Stimulated activated CD8-positive, alpha-beta memory T cell treated with anti-CD3 and anti-CD28 coated beads, Interleukin-15, amount 100 ng/mL, for 4 hours (primary cell): ENCODE data around the gene CNPPD1.

Experiments
- DNase-seq, 2 donors: peaks; one replicate each; pipeline ENCODE4 v3.0.0-alpha.2; 2020; ENCODE audit warnings: low read depth in 2 of 2

Gene CNPPD1

DNA sequence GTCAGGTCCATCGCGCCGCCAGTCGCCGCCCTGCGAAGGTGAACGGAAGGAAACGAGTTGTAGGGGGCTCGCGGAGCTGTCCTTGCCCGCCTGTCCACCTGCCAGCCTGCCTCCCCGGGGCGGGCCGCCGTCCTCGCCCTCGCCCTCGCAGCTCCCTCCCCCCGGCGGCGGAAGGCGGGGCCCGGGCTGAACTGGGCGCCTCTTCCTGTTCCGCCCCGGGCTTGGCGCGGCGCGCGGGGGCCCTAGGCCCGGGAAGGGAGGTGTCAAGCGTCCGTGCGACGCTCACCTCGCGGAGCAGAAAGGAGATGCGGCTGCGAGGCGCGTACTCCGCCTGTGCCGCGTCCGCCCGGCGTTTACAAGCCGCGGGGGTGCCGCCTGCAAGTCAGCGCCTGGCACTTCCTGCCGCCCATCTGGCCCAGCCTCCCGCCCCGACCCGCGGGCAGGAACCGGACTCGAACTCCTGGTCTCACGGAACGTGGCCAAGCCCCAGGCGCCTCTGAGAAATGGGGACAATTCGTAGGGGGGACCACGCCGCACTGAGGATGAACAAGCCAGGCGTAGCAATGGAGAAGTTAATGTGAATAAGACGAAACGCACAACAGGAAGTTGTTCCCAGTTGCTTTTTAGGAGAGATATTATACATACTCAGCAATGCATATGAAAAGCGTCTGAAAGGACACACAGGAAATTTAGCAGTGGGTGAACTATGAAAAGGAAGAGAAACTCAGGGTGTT, at the start of gene CNPPD1:
TSS of gene CNPPD1 (minus strand) at position 108 of the 734 bp plus-strand sequence. CDS start at position 11, 97 bp downstream.
- peak; percentile 70 to 77 for DNase-seq

DNA sequence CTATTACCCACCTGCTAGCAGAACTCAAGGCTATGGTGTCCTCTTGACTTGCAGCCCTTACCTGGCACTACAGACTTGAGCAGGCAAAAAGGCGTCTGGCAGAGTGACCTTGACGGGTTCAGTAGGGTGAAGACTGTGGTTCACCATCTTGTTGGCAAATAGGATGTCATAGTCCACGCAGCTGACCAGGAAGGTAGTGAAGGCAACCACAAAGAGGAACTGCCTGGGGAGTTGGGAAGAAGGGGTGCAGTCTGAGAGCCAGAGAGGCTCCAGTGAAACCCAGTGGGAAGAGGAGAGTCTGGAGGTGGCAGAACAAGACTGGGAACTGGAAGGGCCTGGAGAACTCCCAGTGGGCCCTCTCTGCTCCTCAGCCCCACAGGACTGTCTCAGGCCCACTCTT, 48.6 kb upstream of the CNPPD1 start:
- no peak for DNase-seq

DNA sequence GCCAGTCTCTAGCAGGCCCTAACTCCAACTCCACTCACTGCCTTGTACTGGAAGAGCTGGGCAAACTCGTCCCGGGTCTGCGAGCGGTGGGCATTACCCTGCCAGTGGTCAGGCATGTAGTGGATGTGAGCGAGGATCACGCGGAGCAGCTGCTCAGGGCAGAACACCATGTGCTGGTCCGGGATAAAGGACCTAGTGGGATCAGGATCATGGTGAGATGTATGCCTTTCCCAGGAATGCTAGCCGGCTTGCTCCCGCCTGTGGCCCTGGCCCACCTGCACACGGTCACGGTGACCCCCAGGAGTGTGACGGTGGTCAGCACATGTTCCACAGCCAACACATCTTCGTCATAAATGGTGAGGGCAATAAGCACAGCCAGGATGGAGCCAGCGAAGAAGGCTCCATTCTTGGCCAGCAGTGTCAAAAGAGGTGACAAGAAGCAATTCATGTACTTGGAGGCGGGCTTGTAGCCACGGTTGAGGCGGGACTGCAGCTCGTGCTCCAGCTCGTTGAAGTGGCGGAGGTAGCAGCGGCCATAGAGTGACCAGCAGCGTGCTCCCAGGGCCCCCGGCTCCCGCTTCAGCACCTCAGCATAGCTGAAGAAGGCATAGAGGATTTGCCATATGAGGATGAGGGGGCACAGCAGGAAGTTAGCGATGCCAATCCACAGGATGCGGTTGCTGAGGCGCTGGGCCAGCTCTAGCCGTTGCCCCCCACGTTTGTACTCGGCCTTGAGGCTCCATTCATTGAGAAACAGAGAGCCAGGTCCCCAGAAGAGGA, 47.3 kb upstream of the CNPPD1 start:
- DNase-seq = no peak

DNA sequence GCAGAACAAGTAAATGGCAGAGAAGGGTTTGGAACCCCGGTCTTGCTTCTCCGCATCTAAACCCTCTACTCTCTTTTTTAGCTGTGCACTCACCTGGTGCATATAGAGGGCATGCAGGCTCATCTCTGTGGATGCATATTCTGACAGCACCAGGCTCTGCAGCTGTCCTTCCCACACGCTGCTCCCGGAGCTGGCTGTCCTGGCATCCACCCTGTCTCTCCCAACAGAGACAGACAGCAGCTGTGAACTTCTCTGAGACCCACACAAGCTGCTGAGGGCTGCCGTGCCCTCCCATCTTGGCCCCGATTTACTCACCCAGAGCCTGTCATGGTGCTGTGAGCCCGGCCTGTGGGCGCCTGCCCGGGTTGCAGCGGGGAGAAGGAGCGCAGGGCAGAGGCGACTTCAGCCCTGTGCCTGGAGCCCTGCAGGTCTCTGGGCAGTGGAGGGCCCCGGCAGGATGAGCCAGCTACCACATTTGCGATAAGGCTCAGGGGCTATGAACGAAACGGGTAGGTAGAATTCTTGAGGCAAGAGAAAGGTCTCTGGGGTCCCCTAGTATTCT, 45.3 kb upstream of the CNPPD1 start:
- DNase-seq = no peak

DNA sequence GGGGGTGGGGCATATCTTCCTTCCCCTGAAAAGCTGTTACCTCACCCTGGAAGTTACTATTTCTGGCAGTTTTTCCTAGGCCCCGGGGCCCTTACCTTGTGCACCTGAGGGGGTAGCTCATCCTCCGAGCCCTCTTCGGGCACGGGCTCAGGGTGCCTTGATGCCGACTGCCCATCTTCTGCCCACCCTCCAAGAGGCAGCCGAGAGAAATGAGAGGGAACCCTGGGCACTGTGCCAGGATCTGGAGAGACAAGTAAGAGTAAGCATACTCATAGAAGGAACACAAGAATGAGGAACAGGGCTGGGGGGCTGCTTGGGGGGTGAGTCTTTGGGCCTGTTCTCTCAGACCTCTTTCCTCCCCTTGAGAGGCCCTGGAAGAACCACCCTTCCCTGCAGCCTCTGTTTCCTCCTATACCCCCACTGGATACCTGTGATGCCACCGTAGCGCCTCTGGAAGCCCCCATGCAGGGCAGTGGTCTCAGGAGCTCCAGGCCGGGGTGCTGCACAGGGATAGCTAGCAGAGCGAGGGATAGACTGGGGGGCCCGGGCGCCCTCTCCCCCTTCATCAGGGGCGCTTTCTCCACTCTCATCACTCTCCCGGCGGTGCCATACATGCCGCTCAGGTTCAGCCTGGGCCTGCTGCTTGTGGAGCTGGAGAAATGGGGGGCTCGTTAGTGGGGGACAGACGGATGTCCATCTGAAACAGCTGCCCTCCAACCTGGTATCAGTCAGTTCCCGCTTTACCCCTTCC, 44.1 kb upstream of the CNPPD1 start:
- DNase-seq = no peak

DNA sequence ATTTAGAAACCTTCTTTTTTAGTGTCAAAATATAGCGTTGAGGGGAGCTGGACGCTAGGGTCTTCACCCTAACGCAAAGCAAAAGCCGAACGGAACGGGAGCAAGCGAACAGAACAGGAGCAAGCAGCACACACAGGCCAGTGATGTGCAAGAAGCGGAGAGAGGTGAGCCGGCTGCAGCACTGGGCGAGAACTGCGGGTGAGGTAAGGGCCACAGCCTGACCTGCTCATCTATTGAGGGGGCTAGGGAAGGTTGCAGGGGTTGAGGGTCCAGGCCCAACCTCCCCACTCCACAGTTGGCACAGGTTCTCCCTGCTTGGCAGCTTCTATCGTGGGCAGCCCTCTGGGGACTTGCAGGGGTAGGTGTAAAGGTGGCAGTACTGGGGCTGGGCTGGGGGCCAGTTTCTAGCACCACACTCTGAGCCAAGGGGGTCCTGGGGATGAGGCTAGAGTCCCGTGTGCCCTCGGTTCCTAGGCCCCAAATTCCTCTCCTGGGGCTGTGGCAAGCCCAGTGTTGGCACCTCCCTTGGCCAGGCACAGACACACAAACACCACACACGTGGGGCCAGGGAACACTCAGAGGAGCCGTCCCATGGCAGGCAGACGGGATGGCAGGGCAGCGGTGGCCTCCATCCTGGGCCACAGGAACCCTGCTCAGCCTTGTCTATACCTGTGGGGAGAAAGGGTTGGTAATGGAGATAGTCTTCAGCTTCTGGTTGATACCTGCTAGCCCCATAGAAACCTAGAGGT, 43.2 kb upstream of the CNPPD1 start:
- DNase-seq = no peak

DNA sequence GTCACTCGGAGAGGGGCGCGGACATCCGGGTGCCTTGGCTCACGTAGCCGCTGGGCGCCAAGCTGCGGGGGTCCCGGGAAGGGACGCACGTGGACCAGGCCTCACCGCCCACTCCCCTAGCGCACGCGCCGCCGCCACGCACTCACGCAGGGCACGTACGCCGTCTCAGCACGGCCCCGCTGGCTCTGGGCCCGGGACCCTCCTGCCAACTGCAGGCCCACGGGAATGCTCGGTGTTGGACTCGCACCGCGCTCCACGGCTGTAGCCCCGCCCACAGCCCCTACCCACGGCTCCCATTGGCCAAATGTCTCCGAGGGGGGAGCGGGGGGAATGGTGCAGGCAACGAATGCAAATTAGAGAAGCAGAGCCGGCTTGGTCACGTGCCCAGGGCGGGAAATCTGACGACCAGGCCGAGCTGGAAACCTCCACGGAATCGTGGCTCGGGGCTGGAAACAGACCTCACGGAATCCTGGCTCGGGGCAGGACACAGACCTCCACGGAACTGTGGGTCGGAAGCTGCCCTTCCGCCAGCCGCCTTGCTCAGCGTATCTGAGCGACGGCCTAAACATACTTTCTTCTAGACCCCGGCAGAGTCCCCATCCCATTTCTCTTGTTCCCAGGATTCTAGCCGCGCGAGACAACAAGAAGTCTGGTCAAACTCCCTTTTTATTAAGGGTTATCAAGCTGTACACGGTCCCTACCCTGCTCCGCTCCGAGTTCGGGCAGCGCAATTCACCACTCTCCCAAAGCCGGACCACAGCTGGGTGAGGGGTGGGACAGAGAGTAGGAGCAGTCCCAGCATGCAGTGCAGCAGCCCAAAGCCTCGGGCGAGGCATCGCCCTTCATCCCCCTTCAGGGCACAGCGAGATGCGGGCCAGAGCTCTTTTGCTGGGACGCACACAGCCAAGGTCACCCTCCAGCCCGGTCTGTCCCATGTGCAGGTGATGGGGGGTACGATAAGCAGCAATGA, 42.3 kb upstream of the CNPPD1 start, which contains the start of gene ABCB6:
TSS of gene ABCB6 (minus strand) at position 227 of the 970 bp plus-strand sequence. CDS start 285 bp downstream, outside the sequence.
- DNase-seq = peak; percentile 73 to 82

DNA sequence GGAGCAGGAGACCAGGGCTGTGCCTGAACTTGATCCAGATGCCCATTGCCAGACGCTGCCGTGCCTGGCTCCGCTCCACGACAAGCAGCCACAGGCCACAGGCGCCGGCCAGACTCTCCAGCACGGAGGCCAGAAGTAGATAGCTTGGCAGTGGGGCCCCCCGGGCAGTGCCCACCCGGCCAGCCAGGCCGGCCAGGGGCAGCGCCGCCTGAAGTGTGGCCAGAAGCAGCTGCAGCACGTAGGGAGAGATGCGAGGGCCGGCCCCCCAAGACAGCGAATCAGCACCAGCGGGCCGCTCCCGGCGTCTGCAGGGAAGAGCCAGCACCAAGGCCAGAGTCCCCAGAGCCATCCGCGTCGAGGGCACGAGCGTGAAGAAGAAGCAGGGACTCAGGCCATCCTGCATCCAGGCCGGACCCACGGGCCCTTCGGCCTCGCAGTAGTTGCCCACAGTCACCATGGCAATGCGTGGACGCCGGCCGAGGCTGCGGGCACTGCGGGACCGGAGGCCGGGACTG, 41.5 kb upstream of the CNPPD1 start:
- no peak for DNase-seq

DNA sequence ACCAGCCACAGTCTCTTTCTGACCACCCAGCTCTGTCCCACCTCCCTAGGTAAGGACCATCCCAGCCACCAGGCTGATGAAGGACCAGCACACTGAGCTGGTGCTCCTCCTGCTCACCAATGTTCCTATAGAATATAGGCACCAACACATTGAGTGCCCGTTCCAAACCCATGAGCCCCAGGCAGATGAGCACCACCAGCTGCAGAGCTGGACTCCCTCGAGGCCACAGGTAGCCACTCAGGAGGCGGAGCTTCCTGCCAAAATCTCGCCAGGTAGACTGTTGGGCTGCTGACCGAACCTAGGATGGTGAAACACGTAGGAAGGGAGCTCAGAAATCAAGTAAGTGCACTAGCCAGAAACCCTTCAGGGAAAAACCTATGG, 39.8 kb upstream of the CNPPD1 start:
- no peak for DNase-seq

DNA sequence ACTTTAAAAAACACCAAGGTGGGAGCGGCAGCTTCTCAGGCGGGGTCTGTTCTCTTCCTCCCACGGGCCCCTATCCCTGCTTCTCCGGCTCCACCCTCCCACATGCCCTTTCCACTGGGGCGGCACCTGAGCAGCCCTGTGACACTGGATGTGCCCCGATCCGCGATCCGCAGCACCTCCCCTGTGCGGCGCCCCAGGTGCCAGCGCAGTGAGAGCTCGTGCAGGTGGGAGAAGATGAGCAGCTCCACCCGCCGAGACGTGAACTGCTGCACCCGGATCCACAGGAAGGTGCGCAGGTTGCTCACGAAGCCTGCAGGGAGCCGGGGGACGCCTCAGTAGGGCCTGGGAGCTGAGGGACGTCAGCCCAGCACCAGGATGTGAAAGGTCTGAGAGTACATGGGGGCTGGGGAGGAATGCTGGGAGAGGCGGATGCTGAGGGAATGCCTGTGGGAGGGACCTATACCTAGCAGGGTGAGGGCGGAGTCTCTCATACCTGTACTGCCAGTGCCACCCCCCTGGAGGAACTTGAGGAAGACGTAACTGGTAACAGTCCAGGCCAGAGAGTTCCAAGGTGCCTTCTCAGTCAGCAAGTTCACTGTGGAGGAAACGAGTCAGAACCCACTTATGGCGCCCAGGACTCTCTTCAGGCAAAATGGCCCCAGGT, 39.3 kb upstream of the CNPPD1 start:
- no peak for DNase-seq

DNA sequence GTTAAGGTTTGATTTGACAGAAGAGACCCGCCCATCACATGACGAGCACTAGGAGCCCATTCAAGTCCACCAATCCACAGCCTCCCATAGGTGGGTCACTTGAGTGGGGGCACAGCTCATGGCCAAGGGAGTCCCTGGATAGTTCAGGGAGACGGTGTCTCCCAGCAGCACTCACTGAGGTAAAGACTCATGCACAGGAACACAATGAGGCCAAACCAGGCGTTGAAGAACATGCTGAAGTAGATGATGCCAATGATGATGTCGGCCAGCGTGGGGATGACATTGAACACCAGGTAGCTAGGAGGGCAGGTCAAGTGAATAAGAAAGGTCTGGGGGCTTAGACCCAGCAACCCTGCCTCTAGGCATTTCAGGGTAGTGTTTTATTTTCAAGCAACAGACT, 38.1 kb upstream of the CNPPD1 start:
- DNase-seq = no peak

DNA sequence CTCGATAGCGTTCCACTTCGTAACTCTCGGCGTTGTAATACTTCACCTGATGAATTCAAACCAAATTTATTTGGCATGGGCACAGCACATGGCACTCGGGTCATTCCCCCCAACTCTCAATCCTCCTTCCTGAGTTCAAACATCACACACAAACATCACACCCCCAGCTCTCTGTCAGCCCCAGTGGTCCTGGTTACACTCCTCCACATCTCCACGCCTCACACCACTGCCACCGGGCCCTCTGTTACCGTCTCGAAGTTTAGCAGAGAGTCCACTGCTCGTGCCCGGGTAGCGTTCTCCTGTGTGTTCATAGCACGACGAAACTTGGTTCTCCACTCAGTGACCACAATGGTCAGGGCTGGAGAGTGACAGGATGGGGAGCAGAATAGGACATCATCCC, 37.4 kb upstream of the CNPPD1 start:
- DNase-seq = no peak

DNA sequence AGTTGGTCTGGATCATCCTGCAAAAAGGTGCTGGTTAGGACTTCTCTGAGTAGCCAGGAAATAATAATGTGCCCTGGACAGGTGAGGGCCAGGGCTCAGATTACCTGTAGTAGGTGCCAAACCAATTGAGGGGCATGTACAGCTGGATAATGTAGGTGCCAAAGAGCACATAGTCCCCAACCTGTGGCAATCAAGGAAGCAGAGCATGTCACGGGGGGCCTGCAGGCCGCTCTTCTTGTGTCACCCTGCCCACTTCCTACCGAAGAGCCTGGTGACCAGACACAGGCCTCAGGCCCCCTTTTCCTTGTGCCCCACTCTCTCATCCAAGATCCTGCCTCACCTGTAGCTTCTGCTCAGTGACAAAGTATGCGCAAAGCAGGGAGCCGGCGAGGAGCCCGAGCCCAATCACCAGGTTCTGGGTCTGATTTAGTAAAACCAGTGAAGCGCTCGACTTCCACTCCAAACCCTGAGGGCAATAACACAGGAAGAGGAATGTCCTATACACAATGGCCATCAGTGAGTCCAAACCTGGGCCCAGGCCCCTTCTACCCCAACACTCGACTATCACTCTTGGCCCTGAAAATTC, 36.9 kb upstream of the CNPPD1 start:
- no peak for DNase-seq

DNA sequence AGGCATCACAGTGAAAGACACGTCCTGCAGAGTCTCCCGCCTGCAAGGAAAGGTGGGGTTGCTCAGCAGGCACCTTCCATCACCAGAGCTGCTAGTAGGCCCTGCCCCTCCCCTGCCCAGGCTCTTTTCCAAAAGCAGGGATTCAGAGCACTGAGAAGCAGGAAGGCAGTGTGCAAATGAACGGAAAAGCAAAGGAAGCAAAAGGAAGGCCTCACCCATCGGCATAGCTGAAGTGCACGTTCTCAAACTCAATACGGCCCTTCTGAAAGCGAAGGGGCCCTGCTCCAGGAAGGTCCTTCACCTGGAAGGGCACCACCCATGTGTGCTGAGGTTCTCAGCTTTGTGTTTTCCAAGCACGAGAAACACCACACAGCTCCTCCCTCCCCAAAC, 36.3 kb upstream of the CNPPD1 start:
- DNase-seq = no peak

DNA sequence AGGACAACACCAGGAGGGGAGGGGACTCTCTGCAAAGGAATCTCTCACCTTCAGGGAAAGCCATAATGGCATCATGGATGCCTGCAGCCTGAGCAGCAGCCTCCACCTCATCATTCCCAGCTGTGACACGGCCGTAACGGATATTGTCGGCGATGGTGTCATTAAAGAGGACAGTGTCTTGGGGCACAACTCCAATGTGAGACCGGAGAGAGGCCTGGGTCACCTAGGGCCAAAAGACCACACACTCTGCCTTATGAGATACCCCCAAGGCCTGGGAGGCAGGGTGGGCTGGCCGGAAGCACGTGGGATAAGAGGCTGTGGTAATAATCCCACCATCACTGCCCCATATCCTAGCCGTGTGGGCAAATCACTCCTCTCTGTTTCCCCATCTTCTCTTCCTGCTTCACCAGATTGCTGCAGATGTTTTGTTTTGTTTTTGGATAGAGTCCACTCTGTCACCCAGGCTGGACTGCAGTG, 34.2 kb upstream of the CNPPD1 start:
- no peak for DNase-seq

DNA sequence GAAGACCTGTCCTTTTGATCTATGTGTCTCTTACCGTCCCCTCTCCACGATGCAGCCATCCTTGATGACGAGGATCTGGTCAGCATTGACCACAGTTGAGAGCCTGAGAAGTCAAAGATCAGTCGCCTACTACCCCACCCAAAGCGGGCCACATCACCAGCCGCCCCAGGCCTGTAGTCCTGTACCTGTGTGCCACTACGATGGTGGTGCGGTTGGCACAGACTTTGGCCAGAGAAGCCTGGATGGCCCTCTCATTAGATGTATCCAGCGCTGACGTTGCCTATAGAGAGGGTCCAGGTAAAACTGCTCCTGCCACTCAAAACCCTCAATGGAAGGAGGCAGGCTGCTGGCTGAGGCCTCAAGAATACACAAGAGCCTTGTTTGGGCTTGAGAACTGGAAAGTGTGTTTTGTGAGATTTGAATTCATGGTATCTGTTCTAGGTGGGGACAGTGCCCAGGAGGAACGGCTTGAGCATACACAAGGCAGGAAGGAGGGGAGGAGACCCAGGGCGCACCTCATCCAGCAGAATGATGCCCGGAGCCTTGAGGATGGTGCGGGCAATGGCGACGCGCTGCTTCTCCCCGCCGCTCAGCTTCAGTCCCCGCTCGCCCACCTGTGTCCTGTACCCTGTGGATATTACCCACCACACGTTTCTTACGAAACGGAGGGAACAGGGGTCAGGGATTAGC, 33.6 kb upstream of the CNPPD1 start:
- DNase-seq = no peak

DNA sequence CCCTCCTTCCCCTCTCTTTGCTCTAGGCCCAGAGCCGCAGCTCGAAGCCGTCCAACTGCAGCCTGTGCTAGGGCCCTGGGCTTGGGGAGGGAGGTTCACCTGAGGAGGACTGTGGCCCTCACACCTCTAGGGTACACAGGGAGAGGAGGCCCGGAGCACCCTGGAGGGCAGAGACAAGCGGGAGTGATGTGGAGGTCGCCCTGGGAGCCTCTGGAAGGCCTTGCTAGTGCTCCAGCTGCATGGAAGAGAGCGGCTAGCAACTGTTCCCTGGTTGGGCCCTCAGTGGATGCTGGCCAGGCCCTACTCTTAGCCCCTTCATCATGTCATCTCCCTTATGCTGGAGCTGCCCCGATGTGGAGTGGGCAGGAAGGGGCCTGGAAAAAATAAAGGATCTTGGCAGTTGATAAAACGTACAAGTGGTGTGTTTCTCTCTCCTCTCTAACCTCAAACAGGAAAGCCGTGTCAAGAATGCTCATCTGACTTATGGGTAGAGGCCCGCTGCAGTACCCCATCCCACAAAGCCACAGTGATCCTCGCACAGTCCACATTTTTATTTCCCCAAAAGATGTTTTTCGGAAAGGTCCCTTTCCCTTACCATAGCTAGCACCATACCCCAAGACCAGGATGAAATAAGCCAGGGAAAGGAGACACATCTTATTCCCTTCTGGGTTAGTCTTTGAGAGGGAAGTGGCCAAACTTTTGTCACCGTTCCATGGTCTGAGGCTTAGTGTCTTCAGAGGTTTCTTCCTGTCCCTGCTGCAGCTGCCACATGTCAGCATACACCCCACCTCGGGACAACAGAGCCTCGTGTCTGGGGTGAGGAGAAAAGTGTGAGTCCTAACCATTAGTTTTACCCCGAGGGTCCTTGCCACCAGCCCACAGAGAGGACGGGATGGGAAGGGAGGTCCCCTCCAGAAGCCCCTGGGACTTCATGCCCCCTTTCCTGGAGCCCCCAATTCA, 32.8 kb upstream of the CNPPD1 start:
- DNase-seq = no peak
